NB4 (cell line): Measurements from ENCODE around the gene PRR27.

Experiments
- DNase-seq: peaks from one replicate; pipeline ENCODE4 v3.0.0; 2010; ENCODE audit warnings: low read depth
- H3K4me3 ChIP-seq: one replicate; pipeline ENCODE4 v1.5.1; 2011; ENCODE audit warnings: mild to moderate bottlenecking, low read depth, low read length, moderate library complexity
- MYC ChIP-seq: IDR thresholded peaks from 2 replicates; pipeline ENCODE4 v1.6.1; 2011; ENCODE audit warnings: low read depth, low read length
- POLR2A ChIP-seq: IDR thresholded peaks from 2 replicates; pipeline ENCODE4 v1.6.1; 2011; ENCODE audit warnings: mild to moderate bottlenecking; ENCODE audit not compliant: insufficient read length; ENCODE audit errors: extremely low read depth
- TF ChIP-seq, protein P1 (sequence below): IDR thresholded peaks from 2 replicates; pipeline ENCODE4 v1.6.1; 2011; ENCODE audit warnings: low read depth, low read length
- TF ChIP-seq, protein P2 (sequence below): IDR thresholded peaks from one replicate; pipeline ENCODE4 v1.5.1; 2012; ENCODE audit warnings: low read depth, low read length

Gene PRR27

DNA sequence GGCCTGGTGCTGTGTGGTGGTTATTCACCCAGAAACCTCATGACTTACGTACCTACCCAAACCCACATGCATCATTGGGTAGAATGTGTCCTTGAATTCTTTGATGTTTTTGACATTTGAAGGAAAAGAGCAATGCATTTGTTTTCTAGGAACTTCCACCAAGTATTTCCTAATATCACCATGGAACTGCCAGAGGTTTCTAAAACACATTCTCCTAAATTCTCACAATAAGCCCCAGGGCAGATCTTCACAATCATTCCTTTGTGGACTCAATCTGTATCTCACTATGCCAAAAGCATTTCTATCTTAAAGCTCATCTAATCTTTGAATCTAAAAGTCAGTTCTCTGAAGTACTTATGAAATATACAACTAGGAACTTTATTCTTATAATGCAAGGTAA is 33.2 kb downstream of the PRR27 start:
- TF ChIP-seq POLR2A (no peak), MYC (no peak)
- TF ChIP-seq, protein P1, sequence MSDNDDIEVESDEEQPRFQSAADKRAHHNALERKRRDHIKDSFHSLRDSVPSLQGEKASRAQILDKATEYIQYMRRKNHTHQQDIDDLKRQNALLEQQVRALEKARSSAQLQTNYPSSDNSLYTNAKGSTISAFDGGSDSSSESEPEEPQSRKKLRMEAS = no peak
- TF ChIP-seq, protein P2, sequence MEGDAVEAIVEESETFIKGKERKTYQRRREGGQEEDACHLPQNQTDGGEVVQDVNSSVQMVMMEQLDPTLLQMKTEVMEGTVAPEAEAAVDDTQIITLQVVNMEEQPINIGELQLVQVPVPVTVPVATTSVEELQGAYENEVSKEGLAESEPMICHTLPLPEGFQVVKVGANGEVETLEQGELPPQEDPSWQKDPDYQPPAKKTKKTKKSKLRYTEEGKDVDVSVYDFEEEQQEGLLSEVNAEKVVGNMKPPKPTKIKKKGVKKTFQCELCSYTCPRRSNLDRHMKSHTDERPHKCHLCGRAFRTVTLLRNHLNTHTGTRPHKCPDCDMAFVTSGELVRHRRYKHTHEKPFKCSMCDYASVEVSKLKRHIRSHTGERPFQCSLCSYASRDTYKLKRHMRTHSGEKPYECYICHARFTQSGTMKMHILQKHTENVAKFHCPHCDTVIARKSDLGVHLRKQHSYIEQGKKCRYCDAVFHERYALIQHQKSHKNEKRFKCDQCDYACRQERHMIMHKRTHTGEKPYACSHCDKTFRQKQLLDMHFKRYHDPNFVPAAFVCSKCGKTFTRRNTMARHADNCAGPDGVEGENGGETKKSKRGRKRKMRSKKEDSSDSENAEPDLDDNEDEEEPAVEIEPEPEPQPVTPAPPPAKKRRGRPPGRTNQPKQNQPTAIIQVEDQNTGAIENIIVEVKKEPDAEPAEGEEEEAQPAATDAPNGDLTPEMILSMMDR = no peak
- no peak overlapping the region for H3K4me3 ChIP-seq
- DNase-seq = no peak

DNA sequence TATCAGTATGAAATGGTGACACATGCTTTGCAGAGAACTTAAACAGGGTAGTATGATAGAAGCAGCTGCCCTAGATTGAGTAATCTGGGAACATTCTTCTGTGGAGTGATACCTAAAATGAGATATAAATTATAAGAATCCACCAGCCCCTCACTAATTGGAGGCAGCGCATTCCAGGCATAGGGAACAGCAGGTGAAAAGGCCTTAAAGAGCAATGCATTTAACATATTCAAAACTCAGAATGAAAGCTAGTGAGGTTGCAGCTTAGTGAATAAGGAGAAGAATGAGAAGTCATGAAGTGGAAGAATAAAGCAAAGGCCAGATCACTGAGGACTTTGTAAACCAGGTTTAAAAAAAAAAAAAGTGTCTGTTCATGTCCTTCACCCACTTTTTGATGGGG is 36.5 kb downstream of the PRR27 start:
- TF ChIP-seq, protein P1 = no peak
- TF ChIP-seq POLR2A (no peak), MYC (no peak)
- TF ChIP-seq, protein P2 = no peak
- H3K4me3 ChIP-seq = no peak overlapping the region
- DNase-seq = no peak

DNA sequence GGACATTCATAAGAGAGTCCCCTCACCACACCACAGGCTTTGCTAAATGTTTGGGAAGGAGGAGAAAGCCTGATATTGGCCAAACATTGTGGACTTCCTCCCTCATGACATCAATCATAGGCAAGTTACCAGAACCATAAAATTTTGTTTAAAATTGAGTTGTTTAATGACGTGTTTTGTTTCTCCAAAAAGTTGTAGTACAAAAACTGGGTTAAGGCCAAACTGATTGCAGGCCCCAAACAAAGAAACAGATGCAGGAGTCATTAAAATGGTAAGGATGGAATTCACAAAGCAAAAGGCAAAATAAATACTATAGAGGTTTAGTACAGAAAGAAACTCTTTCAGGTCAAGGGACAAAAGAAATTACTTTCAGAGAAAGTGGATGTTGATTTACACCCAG is 37.6 kb downstream of the PRR27 start:
- TF ChIP-seq, protein P2 = no peak
- no peak for TF ChIP-seq MYC
- TF ChIP-seq, protein P1 = no peak
- TF ChIP-seq POLR2A = no peak
- H3K4me3 ChIP-seq = no peak overlapping the region
- no peak for DNase-seq

DNA sequence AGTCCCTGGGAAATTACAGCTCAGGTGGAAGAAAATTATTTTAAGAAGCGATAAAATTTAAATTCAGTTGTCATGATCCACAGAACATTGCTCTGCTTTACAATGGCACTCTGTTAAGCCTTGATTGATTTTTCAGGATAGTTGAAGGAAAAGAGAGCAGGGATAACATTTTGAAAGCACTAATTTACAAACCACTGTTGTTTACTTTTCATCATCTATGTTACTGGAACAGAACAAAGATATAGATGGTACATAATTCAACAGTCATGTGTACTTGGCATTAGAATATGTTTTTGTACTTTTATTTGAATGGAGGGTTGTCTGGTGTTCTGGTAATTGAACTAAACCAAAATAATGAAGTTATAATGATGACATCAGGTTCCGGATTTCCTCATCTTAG is 38.9 kb downstream of the PRR27 start:
- H3K4me3 ChIP-seq = no peak overlapping the region
- no peak for DNase-seq
- TF ChIP-seq POLR2A (no peak), MYC (no peak)
- TF ChIP-seq, protein P2 = no peak
- TF ChIP-seq, protein P1 = no peak

DNA sequence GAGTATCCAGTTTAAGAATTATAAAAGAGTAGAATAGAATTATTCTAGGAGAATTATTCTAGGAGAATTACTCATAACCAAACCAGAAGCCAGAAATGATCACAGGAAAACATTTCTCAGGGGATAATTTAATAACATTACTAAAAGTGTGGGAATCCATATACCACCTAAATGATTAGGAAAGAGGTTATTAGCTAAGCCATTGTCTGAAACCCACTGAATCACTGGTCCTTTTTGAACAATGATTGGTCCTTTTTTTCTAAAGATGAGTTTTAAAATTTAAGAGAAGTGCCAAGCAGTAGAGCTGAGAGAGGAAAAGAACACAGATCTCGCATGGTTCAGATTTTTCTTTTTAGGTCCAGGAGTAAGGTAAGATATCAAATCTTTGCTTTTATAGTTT is 41.4 kb downstream of the PRR27 start, which contains the start of gene ODAM:
Gene ODAM, plus strand, starts transcription at position 301 of the 400 bp plus-strand sequence. CDS start 819 bp downstream, outside the sequence.
- no peak within 1 kb of the TSS for H3K4me3 ChIP-seq
- no peak for DNase-seq
- TF ChIP-seq, protein P1 = no peak
- TF ChIP-seq MYC (no peak), POLR2A (no peak)
- TF ChIP-seq, protein P2 = no peak

DNA sequence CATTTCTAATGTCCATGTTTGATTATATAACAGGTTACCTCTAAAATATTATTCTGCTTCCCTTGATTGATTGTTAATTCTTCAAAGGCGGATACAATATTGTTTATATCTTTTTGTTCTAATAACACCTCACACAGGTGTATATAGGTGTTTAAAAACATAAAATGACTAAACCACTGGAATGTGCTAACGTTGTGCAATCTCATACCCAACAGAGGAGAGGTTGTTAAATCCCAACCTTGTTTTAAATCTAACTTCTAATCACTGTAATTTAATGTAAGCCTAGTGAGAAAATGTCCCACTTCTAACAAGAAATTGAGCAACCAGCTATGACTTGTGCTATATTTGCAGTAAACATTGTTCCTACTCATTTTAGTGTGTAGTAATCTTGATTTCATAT is 42.8 kb downstream of the PRR27 start:
- no peak for TF ChIP-seq MYC
- TF ChIP-seq, protein P1 = no peak
- TF ChIP-seq, protein P2 = no peak
- no peak for TF ChIP-seq POLR2A
- no peak for DNase-seq
- no peak overlapping the region for H3K4me3 ChIP-seq
